HG02763 (cell line): ENCODE measurements around the gene UBASH3B.

Source experiments
- ATAC-seq: cut with Tn5 transposase; IDR thresholded peaks from one replicate; pipeline ENCODE4 v1.9.1; 2021; ENCODE audit warnings: mild to moderate bottlenecking, moderate library complexity; ENCODE audit not compliant: unreplicated experiment

UBASH3B gene

DNA sequence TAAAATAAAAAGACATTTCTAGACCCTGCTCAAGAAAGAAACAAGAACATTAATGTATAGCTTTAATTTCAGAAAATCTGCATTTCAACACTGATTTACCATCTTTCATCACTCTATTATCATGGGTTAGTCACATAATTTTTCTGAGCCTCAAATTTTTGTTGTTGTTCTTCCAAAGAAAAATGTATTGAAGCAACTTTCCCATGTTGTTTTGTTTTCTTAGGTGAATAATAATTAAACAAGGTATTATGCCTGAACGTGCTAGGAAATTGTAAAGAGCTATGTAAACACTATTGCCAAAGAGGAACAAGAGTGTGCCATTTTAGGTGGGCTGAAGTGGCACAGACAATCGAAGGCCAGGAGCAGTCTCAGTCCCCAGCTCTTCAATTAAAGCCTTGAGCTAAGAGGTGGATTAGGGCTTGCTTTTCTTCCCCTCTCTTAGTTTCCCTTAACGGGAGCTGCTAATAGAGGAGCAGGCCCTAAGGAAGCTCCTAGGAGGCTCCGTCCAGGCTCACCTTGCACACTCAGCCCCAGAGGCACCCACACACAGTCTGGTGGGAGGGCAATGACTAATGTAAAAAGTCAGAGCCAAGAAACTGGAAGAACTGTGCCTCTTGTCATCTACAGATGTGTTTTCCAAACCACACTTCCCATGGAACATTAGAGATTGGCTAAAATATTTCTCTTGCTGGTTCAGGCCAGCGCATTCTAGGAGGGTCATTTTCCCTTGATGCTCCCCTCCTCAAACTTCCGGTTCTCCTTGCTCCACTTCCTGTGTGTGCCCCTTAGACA lies 8.8 kb upstream of the UBASH3B start:
- ATAC-seq, result no peak

- ATAC-seq, result no peak
Measured at GRCh38 chr11:122647736-122648275, 7.7 kb upstream of the UBASH3B start.

GRCh38 chr11:122649116-122649515 lies 6.4 kb upstream of the UBASH3B start:
- ATAC-seq, result no peak

DNA sequence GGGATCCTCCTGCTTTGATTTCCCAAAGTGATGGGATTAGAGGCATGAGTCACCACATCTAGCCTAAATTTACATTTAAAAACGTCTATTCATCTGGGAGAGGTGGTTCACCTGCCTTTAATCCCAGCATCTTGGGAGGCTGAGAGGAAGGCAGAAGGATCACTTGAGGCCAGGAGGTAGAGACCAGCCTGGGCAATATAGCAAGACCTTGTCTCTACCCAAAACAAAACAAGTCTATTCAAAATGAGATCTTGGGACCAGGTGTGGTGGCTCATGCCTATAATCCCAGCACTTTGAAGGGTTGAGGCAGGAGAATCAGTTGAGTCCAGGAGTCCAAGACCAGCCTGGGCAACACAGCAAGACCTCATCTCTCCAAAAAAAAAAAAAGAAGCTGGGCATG lies 4.9 kb upstream of the UBASH3B start:
- no peak for ATAC-seq

DNA sequence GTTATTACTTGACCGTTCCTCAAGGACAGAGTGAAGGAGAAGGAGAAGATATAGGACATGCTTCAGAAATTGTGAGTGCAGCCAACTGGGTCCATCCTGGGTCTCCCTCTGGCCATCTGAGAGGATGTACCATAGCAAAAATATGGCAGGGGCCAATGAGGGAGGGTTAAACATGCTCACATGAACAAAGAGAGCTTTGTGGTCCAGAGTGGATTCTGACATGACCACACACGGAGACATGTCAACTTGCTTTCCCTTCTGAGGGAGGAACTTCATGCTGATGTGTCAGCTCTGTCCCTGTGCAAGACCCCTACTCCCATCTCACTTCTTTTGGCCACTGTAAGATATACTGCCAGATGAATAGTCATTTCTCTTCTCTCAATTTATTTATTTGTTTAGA lies 3.0 kb upstream of the UBASH3B start:
- ATAC-seq, result no peak

DNA sequence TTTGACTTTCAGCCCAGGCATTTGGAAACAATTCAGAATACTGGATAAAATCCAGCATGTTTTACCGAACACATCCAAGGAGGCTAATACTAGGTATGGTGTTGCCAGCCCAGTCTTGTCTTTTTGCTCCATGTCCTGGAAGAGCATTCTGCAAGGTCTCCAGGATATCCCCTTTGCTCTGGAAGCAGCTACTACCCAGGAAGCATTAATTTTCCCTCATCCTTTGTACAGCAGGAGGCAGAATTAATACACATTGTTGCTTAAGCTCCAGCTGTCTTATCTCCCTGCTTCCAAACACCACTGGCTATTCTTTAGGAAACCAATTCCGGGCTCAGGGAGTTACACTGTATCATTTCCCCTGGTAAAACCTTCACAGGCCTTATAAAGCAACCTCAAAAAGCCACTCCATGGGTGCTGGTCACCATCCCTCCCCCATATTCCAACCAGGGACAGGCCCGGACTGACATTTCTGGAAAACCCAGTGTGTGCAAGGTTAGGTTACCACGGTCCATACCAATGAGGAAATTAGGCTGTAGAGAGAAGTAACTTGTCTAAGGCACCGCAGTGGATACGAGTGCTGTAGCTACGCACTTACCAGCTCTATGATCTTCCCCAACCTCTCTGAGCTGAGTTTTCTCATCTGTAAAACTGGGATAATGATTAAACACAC lies 1.5 kb upstream of the UBASH3B start:
- ATAC-seq, result no peak

GRCh38 chr11:122656073-122656630 lies 630 bp downstream of the UBASH3B start:
- peak; percentile 56 for ATAC-seq

- ATAC-seq, result no peak
Measured at GRCh38 chr11:122656631-122657101, 1.1 kb downstream of the UBASH3B start.

GRCh38 chr11:122659676-122660554 lies 4.4 kb downstream of the UBASH3B start:
- no peak for ATAC-seq

DNA sequence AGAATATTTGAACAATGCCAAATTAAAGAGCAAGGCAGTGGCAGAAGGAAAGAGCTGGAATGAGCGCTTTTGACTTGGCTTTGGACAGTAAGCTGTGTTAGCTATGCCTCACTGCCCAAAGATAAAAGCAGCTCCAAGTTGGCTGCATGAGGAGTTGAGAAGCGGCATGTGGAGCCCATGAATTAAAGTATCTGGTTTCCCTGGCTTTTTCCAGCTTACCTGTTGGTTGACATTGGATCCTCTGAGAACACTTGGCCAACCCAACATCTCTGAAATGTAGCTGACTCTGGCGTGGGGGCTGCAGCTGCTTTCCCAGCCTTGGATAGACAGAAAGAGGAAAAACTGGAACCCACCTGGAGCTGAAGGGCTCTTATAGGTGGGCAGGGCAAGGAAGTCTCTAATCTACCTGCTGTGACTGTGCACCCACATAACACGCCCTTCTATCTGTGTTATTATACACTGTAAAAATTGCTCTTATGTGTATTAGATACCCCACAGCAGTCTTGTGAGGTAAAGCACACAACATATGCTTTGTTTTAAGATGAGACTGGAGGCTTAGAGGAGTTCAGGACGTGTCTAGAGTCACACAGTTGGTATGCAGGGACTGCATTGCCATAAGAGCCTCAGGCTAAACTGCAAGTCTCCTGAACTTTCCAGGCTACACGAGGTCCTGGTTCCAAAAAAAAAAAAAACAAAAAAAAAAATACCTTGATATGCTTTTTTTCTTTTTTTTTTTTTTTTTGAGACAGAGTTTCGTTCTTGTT lies 5.8 kb downstream of the UBASH3B start:
- ATAC-seq, result no peak

DNA sequence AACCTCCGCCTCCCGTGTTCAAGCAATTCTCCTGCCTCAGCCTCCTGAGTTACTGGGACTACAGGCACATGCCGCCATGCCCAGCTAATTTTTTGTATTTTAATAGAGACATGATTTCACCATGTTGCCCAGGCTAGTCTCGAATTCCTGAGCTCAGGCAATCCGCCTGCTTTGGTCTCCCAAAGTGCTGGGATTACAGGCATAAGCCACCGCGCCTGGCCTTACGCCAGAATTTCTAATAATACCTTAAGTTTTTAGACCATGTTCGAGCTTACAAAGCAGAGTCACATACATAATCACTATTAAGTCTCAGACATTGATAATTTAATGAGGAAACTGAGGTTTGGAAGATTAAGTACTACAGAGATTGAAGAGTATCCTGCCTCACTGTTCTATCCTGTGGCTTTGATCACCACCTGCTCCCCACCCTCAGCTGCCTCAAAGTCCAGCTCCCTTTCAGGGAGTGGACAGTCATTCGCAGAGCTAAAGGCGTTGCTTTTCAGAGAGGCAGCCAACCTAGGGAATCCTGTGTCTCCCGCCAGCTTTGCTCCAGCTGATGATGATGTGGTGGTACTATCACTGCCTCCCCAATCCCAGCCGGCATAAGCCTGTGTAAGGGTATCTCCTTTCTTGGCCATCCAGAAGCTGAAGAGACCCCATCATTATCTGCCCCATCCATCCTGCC lies 7.7 kb downstream of the UBASH3B start:
- ATAC-seq, result no peak

GRCh38 chr11:122663764-122664163 lies 8.2 kb downstream of the UBASH3B start:
- ATAC-seq, result no peak

GRCh38 chr11:122664188-122664587 lies 8.7 kb downstream of the UBASH3B start:
- no peak for ATAC-seq

DNA sequence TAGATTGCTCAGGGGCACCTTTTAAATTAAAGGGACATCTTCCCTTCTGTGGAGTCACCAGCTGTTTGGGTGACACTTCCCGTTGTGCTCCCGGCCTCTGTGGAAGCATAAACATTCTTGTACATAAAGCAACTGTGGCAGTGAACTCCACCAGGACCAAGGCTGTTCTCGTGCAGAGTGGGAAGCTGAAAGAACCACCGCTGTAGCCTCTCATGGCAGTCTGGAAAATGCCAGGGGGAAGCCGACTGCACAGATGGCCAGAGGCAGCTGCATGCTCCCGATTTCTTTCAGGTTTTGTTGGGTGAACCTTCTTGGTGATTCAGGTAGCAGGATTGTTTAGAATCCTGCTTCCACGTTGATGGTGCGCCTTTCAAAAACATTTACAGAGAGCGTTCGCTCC lies 10.3 kb downstream of the UBASH3B start:
- no peak for ATAC-seq

GRCh38 chr11:122666743-122667142 lies 11.2 kb downstream of the UBASH3B start:
- ATAC-seq, result no peak

GRCh38 chr11:122668562-122669090 lies 13.1 kb downstream of the UBASH3B start:
- ATAC-seq, result no peak

DNA sequence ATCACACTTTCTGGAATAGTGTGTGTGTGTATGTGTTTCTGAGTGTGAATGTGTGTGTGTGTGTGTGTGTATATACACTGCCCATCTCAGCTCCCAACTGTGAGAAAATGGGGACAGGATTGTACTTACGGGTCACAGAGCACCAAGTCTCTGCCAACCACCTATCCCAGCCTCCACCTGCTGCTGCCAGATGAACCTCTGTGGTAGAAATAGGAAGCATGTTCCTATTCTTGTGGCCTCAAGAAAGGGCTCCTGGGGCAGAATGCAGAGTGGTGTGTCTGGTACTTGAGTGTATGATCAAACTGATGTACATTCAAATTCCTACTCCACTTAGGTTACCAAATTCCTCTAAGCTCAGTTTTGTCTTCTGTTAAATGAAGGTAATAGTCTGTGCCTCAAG lies 14.6 kb downstream of the UBASH3B start:
- ATAC-seq, result no peak

GRCh38 chr11:122671400-122671891 lies 15.9 kb downstream of the UBASH3B start:
- ATAC-seq, result no peak

- ATAC-seq, result no peak
Measured at GRCh38 chr11:122672892-122673291, 17.4 kb downstream of the UBASH3B start.
